HG03520 (cell line): ENCODE measurements around the gene IFIT3.

Experiments used
- ATAC-seq: cut with Tn5 transposase; IDR thresholded peaks from one replicate; pipeline ENCODE4 v1.9.1; 2021; ENCODE audit warnings: mild to moderate bottlenecking, moderate library complexity; ENCODE audit not compliant: unreplicated experiment

IFIT3 gene

DNA sequence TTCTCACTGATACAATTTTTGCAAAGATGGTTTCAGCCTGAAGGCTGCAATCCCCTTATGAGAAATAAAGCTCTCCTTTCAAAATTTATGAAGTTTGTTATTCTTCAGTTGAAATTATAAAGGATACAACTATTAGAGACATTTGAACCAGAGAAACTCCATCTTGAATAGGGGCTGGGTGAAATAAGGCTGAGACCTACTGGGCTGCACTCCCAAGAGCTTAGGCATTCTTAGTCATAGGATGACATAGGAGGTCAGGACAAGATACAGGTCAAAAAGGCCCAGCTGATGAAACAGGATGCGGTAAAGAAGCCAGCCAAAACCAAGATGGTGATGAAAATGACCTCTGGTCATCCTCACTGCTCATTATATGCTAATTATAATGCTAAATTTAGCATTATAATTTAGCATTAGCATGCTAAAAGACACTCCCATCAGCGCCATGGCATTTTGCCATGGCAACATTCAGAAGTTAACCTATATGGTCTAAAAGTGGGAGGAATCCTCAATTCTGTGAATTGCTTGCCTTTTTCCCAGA is 27.7 kb downstream of the IFIT3 start:
- no peak for ATAC-seq

DNA sequence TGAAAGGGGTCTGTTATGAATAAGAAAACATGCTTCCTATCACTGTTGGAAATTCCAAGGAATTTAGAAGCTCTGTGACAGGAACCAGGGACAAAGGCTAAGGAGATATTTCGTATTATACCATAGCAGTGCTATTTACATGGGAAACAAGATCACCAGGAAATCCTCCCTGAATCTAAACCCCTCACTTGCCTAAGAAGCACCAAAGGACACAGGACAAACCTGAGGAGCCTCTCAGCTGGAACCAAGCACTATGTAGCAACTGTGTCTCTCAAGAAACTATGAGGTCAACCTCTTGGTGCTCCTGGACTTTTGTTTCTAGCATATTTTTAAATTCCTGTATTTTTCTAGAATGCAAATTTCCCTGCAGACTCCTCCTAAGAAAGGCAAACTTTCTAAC is 29.3 kb downstream of the IFIT3 start:
- ATAC-seq, result no peak

DNA sequence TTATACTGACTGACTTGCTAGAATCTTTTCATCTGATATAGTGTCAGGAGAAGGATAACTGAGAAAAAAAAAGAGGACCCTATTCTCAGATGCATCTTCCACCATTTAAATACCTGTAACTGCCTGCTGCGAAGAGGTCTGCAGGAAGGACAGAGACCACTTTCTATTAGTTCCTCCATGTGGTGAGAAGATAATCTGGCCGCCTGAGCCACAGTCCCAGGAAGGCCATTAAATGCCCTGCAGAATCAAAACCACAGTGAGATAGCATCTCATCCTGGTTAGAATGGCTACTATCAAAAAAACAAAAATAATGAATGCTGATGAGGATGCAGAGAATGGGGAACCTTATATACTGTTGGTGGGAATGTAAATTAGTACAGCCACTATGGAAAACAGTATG is 30.2 kb downstream of the IFIT3 start:
- no peak for ATAC-seq

DNA sequence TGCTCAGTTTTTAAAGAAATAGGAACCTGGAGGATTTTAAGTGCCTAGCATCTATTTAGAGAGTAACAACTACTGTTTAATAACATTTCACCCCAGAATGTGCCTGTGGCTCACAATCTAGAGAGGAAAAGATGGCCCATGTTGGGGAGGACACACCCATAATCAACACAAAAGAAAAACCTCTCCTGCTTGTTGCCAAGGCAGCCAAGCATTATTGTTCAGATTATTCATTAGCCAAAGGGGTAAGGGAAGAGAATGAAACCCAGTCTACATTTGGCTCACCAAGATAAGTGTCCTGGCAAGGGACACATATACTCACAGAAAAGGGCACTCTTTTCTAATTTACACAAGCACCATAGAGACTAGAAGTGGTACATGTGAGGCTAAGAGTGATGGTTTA is 32.4 kb downstream of the IFIT3 start:
- ATAC-seq, result no peak

DNA sequence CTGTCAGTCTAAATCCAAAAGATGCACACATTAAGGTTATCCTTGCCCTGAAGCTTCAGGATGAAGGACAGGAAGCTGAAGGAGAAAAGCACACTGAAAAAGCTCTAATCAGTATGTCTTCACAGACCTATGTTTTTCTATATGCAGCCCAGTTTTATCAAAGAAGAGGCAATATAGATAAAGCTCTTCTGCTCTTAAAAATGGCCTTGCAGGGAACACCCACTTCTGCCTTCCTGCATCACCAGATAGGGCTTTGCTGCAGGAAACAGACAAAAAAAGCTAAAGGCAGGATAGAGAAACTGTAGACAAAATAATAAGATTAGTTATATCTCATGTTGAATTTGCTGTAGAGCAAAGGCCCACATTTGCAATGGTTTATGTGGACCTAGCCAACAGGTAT is 35.1 kb downstream of the IFIT3 start:
- ATAC-seq, result no peak

DNA sequence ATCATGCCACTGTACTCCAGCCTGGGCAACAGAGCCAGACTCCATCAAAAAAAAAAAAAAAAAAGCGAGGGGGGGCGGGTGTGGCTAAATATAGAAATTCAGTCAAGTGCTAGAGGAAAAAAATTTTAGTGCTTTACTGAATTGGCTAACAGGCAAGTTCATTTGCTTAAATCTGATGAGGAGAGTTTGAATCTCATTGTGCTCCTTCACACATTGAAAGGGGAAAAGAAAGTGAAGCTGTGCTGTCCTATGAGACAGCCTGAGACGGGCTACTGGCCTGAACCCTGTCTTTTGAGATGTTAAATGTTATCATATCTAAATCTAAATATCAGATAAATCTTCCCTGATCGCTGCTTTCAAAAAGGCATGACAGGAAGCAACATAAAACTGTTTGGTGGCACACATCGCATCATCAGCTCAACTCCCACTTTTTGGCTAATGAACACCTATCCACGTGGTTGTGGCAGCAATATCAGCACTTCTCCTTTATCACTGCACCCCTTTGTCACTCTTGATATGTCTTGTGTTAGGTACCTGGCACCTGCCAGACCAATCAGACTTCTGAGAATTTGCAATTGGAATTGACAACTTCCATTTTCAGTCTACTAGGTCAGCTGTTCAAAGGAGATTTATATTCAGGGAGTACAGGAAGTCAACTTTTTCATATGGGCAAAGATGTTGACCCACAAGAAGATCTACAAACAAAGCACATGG is 36.1 kb downstream of the IFIT3 start:
- no peak for ATAC-seq

DNA sequence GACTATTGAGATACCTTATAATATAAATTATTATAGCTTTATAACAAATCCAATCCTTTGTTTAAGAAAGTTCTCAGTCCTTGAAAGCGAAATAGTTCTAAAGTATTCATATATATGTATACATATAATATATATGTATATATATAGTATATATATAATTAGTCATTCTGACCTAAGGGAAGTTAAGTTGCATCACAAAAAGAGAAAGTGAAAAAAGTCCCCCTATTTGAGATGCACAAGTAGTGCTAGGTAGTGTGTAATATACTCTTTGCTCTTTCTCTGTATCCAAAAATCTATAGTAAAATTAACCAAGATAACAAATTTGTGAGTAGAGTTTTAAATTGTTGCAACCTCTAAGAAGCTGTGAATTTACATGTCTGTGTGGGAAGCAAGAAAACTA is 36.7 kb downstream of the IFIT3 start:
- ATAC-seq, result no peak

DNA sequence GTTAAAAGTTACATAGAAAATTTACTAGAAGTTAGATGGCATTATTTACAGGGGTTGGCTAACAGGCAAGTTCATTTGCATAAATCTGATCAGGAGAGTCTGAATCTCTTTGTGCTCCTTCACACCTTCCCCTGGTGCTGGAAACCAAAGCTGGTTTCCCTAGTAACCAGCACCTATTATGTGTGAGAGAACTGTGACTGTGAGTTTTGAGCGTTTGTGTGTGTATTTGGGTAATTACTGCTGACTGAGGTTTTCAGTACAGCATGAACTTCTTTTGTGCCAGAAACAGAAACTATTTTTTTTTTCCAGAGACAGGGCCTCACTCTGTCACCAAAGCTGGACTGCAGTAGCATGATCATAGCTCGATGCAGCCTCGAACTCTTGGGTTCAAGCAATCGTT is 39.7 kb downstream of the IFIT3 start:
- ATAC-seq, result peak; percentile 86

DNA sequence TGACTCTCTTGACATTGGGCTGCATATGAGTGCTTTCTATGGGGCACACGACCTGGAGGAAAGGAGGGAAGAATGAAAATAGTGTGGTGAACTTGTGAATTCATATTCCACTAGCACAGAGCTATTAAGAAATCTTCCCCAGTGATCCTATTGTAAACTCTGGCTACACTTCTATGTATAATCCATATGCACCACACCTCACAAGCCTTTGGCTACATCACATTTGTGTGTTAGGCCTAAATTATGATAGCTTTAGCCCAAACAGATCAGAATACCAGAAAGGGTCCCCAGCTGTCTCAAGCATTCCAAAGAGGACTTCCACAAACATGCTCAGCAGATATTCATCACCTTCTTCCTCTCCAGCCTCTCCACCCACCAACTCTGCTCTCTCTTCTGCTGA is 40.3 kb downstream of the IFIT3 start:
- ATAC-seq, result no peak

DNA sequence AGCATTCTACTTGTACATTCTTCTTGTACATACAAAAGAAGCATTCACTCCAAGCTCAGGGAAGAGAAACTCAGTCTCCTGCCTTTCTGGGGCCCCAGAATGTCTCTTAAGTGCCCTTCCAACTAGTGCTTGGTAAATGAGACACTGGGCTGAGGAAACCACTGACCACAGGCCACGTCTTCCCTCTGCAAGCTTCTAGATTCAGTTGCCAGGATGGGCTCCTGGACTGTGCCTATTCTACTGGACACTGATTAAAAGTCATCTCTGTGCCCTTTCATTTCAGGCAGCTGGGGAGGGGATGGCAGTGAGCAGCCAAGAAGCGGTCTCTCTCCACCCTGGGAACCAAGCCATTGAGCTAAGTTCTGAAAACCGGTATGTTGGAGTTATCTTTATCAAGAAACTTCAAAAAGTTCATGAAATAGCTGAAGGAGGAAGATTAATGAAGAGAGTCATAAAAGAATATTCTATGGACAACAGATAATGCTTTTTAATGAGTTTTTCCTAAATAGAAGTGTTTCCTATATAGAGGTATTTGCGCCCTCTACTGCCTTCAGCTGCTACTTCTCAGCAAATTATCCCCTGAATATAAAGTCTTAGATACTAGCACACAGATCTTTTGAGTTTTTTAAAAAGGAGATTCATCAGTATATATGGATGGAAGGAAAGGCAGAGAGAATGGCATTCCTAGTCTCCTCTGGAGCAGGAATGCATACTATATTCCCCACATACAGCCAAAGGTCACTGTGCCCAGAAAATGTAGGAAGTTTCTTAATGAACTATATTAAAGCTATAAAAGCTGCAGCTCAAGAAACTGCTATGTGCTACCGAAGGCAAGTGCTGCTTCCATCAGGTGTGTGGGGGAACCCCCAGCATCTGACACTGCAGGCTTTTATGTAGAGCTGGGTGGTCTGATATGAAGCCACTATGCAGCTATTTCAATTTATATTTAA is 41.6 kb downstream of the IFIT3 start:
- no peak for ATAC-seq

DNA sequence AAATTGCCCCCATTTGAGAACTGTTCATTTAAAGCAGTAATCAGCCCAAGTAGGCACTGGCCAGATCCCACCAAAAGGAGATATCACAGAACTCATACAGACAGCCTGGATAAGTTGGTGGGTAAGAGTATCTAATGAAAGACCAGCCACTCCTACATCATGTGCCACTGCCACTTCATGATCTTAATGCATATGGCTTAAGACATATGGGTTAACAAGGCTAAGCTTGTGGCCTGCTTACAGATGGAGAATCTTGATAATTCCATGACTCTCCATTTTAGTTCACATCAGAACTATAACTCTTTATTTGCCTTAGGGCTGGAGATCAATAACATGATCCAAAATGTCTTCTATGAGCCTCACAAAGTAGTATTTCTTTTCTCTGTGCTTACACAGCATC is 43.3 kb downstream of the IFIT3 start:
- no peak for ATAC-seq

DNA sequence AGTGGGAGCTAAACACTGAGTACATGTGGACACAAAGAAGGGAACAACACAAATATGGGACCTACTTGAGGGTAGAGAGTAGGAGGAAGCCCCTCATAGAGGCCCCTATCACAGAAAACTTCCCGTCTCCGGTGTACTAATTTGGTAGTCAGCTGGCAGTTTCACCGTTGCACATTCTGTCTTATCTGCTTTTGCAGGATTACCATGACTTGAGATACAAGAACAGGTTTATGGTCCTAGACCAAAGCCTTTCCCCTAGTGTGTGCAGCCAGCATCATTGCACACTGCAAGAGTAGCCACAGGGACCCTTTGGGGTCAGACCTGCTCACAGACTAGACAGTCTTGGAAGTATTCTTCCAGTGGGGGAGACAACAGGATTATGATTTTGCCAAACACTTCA is 44.2 kb downstream of the IFIT3 start:
- ATAC-seq, result no peak

DNA sequence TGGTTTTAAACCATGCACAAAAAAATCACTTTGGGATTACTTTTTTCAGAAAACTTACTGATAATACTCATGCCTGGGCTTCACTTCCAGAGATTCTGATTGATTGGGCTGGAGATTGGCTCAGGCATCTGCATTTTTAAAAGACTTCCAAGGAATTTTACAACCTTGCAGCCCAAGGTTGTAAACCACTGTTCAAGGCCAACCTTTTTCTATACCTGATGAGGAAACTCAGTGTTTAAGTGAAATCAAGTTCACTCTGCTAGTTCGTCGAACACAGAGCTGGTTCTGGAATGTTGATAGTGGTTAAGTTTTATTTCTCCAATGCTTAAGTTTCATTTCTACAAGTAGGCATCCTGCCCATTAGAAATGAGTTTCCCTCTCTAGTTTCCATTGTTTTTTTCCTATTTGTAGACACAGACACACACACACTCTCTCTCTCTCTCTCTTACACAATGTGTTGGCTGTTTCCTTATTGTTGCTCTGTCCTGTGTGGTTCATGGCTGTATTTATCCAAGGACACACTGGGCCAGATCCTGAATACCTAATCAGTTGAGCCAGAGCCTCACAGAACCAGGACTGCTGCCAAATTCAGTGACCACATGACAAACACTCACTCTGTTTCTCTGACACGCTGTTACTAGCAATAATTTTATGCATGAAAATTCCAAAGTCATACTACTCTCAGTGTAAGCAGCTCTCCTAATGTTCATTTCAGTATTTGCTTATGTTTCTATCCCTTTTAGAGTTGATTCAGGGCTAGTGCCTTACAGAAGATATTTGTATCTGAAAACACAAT is 46.3 kb downstream of the IFIT3 start:
- ATAC-seq, result no peak

DNA sequence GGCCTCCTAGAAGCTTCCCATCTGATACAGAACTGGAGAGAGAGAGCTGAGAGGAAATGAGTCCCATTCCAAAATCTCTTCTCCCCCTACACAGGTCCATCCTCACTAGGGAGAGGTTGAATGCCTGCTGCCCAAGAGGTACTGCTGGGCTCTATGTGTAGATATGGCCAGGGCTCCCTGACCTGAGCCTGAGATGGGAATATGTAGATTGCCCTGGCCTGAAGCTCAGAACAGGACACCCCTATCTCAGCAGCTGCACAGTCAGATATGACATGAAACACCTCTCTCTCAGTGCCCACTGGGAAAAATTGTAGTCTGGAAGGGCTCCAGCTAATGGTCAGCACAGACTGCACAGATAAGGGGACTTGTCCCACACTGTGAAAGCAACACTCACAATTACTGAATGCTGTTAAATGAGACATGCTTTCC is 46.9 kb downstream of the IFIT3 start:
- no peak for ATAC-seq

DNA sequence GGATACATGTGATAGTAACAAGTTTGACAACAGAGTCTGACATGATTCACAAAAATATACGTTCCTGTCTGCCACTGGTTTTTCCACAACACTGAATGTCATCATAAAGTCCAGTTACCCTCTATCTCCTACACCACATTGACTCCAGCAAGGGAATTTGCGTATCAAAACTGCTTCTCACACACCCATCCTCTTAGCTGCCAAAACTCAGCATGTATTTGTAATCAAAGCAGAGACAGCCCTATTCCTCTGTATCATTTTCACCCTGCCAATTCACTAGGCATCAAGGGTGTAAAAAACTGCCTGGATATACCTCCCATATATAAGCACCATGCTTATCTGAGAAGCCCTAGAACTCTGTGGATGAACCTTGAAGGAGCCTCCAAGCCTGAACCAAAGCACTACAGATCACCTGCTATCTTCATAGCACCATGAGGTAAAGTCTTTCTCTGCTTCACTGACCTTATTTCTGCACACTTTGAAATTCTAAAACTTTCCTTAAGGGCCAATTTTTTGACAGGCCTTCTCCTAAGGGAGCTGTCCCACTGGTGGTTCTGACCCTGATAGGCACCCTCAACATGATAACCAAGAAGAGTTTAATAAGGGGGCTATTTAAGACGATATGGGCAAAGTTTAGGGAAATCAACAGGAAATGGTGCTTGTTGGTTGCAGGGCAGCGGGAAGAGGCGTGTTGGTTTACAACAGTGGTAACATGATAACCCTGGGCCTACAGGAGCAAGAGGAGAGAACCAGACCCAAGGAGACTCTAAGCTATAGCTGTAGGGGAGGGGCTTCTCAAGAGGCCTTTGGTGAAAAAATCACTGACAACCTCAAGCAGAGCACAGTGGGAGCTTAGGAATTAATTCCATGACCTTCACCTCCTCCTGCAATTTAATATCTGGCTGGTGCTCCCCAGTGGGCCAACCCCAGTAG is 50.2 kb downstream of the IFIT3 start, which contains the start of gene IFIT1B:
Gene IFIT1B, plus strand, starts transcription at position 352 of the 933 bp plus-strand sequence. Its CDS starts 80 bp downstream, at position 432.
- ATAC-seq, result no peak

DNA sequence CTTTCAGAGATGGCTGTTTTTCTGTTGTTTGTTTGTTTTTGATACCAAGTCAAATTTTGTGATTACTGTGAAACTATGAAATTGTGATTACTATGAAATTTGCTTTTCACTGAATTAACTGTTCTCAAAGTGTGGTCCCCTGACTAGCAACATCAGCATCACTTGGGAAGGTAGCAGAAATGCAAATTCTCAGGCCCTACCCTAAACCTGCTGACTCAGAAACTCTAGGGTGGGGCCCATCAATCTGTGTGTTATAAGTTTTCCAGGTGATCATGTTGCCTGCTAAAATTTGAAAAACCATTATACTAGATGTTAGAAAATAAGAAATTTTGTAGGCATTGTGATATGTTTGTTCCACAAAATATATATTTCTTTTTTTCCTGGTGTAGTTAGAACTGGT is 51.3 kb downstream of the IFIT3 start:
- ATAC-seq, result no peak

DNA sequence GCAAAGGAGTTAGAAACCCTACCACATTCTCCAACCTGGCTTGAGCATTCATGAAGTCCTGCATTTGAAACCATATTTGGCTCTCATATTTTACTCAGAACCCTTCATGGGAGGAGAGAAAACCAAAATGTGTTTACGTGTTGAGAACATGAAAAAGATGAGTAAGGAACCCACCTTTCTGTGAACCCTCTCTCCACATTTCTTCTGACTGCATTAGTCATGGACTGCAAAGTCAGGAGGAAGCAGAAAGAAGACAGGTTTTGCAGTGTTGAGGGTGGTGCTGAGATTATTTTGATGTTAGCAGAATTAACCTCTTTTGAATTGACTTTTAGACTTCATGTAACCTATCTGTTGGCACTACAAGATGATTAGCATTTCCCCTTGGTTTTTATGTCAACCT is 55.0 kb downstream of the IFIT3 start:
- no peak for ATAC-seq

DNA sequence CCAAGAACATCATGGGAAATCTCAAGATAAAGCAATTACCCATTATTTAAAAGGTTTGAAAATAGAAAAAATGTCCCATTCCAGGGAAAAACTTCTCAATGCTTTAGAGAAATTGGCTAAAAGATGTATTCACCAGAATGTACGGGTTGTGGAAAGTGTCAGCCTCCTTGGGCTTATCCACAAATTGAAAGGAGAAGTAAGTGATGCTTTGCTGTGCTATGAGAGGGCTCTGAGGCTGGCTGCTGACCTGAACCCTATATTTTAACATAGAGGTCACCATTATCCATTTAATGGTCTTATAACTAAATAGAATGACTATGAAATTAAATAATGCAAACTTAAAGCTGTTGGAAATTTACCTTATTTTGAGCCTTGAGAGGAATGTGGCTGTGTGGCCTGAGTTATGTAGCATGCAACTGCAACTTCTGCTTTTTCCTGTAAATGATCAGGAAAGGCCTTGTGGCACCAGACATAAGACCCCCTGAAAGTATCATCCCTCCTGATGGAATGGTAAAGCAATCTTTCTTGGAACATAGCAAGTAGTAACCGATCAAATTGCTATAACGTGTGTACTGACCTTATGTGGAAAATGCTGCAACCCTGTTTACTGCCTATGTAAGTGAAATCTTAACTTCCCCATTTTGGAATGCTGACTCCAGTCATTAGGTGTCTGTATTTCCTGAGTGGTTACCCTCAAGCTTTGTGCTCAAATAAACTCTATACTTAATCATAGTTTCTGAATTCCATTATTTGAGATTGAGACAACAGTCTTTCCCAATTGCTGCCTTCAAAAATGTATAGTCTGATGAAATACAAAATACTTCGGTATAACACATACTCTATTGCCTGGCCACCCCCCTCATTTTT is 56.9 kb downstream of the IFIT3 start:
- ATAC-seq, result no peak

DNA sequence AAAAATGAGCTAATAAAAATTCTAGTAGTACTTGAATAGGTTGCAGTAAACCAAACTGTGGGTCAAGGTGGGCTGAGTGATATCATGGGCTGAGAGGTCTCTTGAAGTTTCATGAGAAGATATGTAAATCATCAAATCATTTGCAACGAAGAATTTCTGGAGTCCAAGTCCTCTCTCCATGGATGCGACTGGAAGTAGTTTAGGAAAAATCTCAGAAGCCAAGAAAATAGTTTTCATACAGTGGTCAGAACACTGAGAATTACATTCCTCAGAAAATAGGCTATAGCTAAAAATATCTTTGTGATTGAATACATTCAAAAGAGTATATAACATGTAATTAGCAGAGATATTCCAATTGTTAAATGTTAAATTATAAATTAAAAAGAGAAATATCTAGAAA is 61.0 kb downstream of the IFIT3 start:
- no peak for ATAC-seq
